B cell (primary cell): ENCODE measurements around the gene CCDC120. TPM values are rescaled to one million over a fixed set of nuclear protein-coding genes. Genes with fewer than 3 reads are reported as not detected.

ENCODE experiments used
- ATAC-seq: fragments of 200-7000 bp; cut with Tn5 transposase; one replicate; pipeline ENCODE4 v1.10.0; 2021; ENCODE audit warnings: low read depth, mild to moderate bottlenecking, moderate number of reproducible peaks, moderate library complexity
- CTCF ChIA-PET: fragments of 350-600 bp; sonication (Branson Sonifier 250); formaldehyde crosslinking; loops from one replicate; lab custom pipeline; 2021; ENCODE audit warnings: antibody characterized with exemption, inconsistent platforms; lab: Charles Lee
- POLR2A ChIA-PET: fragments of 350-600 bp; sonication (Branson Sonifier 250); formaldehyde crosslinking; loops from one replicate; lab custom pipeline; 2021; ENCODE audit warnings: antibody characterized with exemption; lab: Charles Lee
- DNase-seq: peaks from one replicate; pipeline ENCODE4 v3.0.0; 2013
- H2AFZ ChIP-seq: 2 replicates; pipeline ENCODE4 v1.6.1; 2012; ENCODE audit warnings: mild to moderate bottlenecking, low read depth, low read length; ENCODE audit not compliant: insufficient read depth, poor library complexity, severe bottlenecking
- H3K27ac ChIP-seq, 2 donors: 1 replicate in 1 of 2; 2 replicates in 1 of 2; pipeline ENCODE4 v1.5.1; 2012 to 2013; ENCODE audit warnings: low read length in 2 of 2, mild to moderate bottlenecking in 2 of 2, moderate library complexity in 1 of 2
- H3K27me3 ChIP-seq, 4 experiments: fragments of 200-600 bp in 1 of 4; sonication (generic) in 1 of 4; replicated peaks in 1 of 4; 1 replicate in 2 of 4; 2 replicates in 2 of 4; pipeline versions ENCODE4 v1.6.1 to v1.7.0; 2013 to 2016; ENCODE audit warnings: low read length in 3 of 4, mild to moderate bottlenecking in 2 of 4, mixed read lengths in 1 of 4, moderate library complexity in 1 of 4; ENCODE audit not compliant: insufficient read depth in 4 of 4, control insufficient read depth in 3 of 4; ENCODE audit errors: control extremely low read depth in 1 of 4
- H3K36me3 ChIP-seq, 2 experiments: replicated peaks in 1 of 2; 1 replicate in 1 of 2; 2 replicates in 1 of 2; pipeline versions ENCODE4 v1.6.1 to v1.7.1; 2013; ENCODE audit warnings: low read length in 1 of 2; ENCODE audit not compliant: insufficient read depth in 2 of 2, control insufficient read depth in 1 of 2; ENCODE audit errors: control extremely low read depth in 1 of 2, extremely low read depth in 1 of 2
- H3K4me1 ChIP-seq, 2 donors: fragments of 200-600 bp in 1 of 2; sonication (generic) in 1 of 2; 1 replicate in 1 of 2; 2 replicates in 1 of 2; pipeline versions ENCODE4 v1.5.1 to v1.6.1; 2013 to 2017; ENCODE audit warnings: low read length in 2 of 2; ENCODE audit not compliant: control insufficient read depth in 2 of 2, insufficient read depth in 2 of 2
- H3K4me2 ChIP-seq: replicated peaks from 2 replicates; pipeline ENCODE3; 2012; ENCODE audit warnings: mild to moderate bottlenecking, low read depth, low read length; ENCODE audit not compliant: poor library complexity, severe bottlenecking
- H3K4me3 ChIP-seq, 5 experiments: fragments of 200-600 bp in 1 of 5; sonication (generic) in 1 of 5; 1 replicate in 3 of 5; 2 replicates in 2 of 5; pipeline versions ENCODE4 v1.5.1 to v1.7.0; 2011 to 2016; ENCODE audit warnings: low read length in 4 of 5, mild to moderate bottlenecking in 4 of 5, low read depth in 2 of 5, control low read depth in 1 of 5, moderate library complexity in 1 of 5; ENCODE audit not compliant: insufficient read depth in 1 of 5; ENCODE audit errors: control extremely low read depth in 1 of 5, extremely low read depth in 1 of 5
- H3K79me2 ChIP-seq: fragments of 200-600 bp; sonication (generic); one replicate; pipeline ENCODE4 v1.6.0; 2016; ENCODE audit warnings: low read length; ENCODE audit not compliant: control insufficient read depth, insufficient read depth
- H3K9ac ChIP-seq: fragments of 200-600 bp; sonication (generic); 2 replicates; pipeline ENCODE4 v1.6.1; 2017; ENCODE audit warnings: mild to moderate bottlenecking, low read length, moderate library complexity
- H3K9me3 ChIP-seq, 3 donors: one replicate each; pipeline versions ENCODE4 v1.6.1 to v1.7.1; 2013; ENCODE audit warnings: low read length in 2 of 3; ENCODE audit not compliant: control insufficient read depth in 2 of 3, insufficient read depth in 1 of 3; ENCODE audit errors: control extremely low read depth in 1 of 3
- H4K20me1 ChIP-seq: 2 replicates; pipeline ENCODE4 v1.6.0; 2012; ENCODE audit warnings: mild to moderate bottlenecking, low read length; ENCODE audit not compliant: insufficient read depth, control insufficient read depth, poor library complexity, severe bottlenecking
- H3K27ac Mint-ChIP-seq: one replicate; pipeline ENCODE4 v1.8.0; 2021; ENCODE audit warnings: mixed read lengths
- H3K27me3 Mint-ChIP-seq: one replicate; pipeline ENCODE4 v1.8.0; 2021; ENCODE audit warnings: mixed read lengths
- H3K4me1 Mint-ChIP-seq: one replicate; pipeline ENCODE4 v1.8.0; 2021; ENCODE audit warnings: mixed read lengths
- H3K4me3 Mint-ChIP-seq: one replicate; pipeline ENCODE4 v1.8.0; 2021; ENCODE audit warnings: mixed read lengths
- H3K9me3 Mint-ChIP-seq: one replicate; pipeline ENCODE4 v1.8.0; 2022; ENCODE audit warnings: mixed read lengths; ENCODE audit not compliant: insufficient read depth
- CTCF ChIP-seq: fragments of 200-600 bp; IDR thresholded peaks from one replicate; pipeline ENCODE4 v1.8.0; 2022; ENCODE audit warnings: antibody characterized with exemption, mild to moderate bottlenecking
- EZH2 ChIP-seq: IDR thresholded peaks from 2 replicates; pipeline ENCODE4 v1.6.1; 2012; ENCODE audit warnings: borderline replicate concordance, low read depth, mild to moderate bottlenecking, moderate library complexity, low read length; ENCODE audit not compliant: insufficient read depth, poor library complexity, severe bottlenecking
- WGBS: methylation state at CpG from one replicate; pipeline ENCODE4 v1.1.5; 2013; ENCODE audit warnings: missing lambda C conversion rate; ENCODE audit not compliant: insufficient coverage; 5-methylcytosine and 5-hydroxymethylcytosine counted together
- intact Hi-C: fragments of 100-400 bp; cut with micrococcal nuclease; formaldehyde crosslinking; loops from one replicate; pipeline ENCODE4 v1.10.0; 2022
- polyA plus RNA-seq: library from polyadenylated mRNA; depleted of rRNA; stranded (reverse); fragments of >200 nt; gene quantifications from 2 replicates; pipeline ENCODE4 v1.2.3, GENCODE V29; 2012
- total RNA-seq, 2 donors: library from RNA; stranded (reverse); fragments of 120-200 nt in 1 of 2; gene quantifications; 1 replicate in 1 of 2; 2 replicates in 1 of 2; pipeline versions ENCODE4 v1.2.3 to v1.2.4, GENCODE V29; 2013 to 2022

Gene CCDC120
- total and polyA plus RNA-seq, 2 donors (not counting 1 experiment from before 2014, with no cell fraction given) = 5.7 to 12.5 TPM

- WGBS = 98% methylated on average over 7 of the region's 8 CpGs
- Mint-ChIP-seq H3K4me3 (no peak overlapping the region), H3K9me3 (no peaks in the 10 kb centered on the region), H3K27ac (no peak overlapping the region), H3K4me1 (no peaks in the 10 kb centered on the region), H3K27me3 (no peaks in the 10 kb centered on the region)
- Histone ChIP-seq H3K27me3 (no peaks in the 10 kb centered on the region), H3K79me2 (no peaks in the 10 kb centered on the region), H4K20me1 (no peaks in the 10 kb centered on the region), H3K4me1 (no peaks in the 10 kb centered on the region), H2AFZ (no peak overlapping the region), H3K27ac (no peak overlapping the region), H3K9ac (no peak overlapping the region), H3K9me3 (no peaks in the 10 kb centered on the region), H3K4me2 (no peak overlapping the region), H3K4me3 (no peak overlapping the region), H3K36me3 (peaks cover 0 to 4% of the 10 kb centered on the region in 2 experiments)
- DNase-seq (no peak), ATAC-seq (no peak)
- ChIA-PET CTCF (no interaction called here), POLR2A (interaction anchor here (0.6 kb wide), 1 partner anchor 15 kb away, joined by 3 read pairs; the partner anchor contains the start of gene WDR45)
- intact Hi-C loops = no loop called here
- TF ChIP-seq EZH2 (no peak), CTCF (no peak)
Observed at GRCh38 chrX:49064735-49065134, 5.9 kb downstream of the CCDC120 start.

- no peak overlapping the region for H3K4me3 ChIP-seq
- no peak overlapping the region for H3K4me2 ChIP-seq
- no peaks in the 10 kb centered on the region for H3K9me3 ChIP-seq
- H4K20me1 ChIP-seq = no peaks in the 10 kb centered on the region
- H3K27ac ChIP-seq = no peak overlapping the region
- TF ChIP-seq CTCF (no peak), EZH2 (no peak)
- Mint-ChIP-seq H3K27me3 (no peaks in the 10 kb centered on the region), H3K9me3 (no peaks in the 10 kb centered on the region), H3K4me1 (no peaks in the 10 kb centered on the region), H3K27ac (no peak overlapping the region), H3K4me3 (no peak overlapping the region)
- no peak for ATAC-seq
- ChIA-PET POLR2A (no interaction called here), CTCF (no interaction called here)
- 100% methylated on average over 1 of the region's 2 CpGs for WGBS
- intact Hi-C loops = no loop called here
- no peak overlapping the region for H3K9ac ChIP-seq
- H3K4me1 ChIP-seq = no peaks in the 10 kb centered on the region
- H3K27me3 ChIP-seq = no peaks in the 10 kb centered on the region
- peaks cover 0 to 4% of the 10 kb centered on the region in 2 experiments for H3K36me3 ChIP-seq
- H3K79me2 ChIP-seq = no peaks in the 10 kb centered on the region
- DNase-seq = no peak
- H2AFZ ChIP-seq = no peak overlapping the region
Observed at GRCh38 chrX:49066278-49066677, 7.5 kb downstream of the CCDC120 start.
